GM18498 (cell line): ENCODE data around the gene SYT1.
"Not testable (repeated sequence)": the region's sequence is repeated elsewhere in the genome, so short reads cannot be mapped to it uniquely, and the experiment has no call there.

ENCODE experiments used
- ATAC-seq: cut with Tn5 transposase; IDR thresholded peaks from one replicate; pipeline ENCODE4 v1.9.1; 2021; ENCODE audit warnings: mild to moderate bottlenecking, moderate library complexity; ENCODE audit not compliant: unreplicated experiment

Gene SYT1

GRCh38 chr12:79200176-79200575, 335.6 kb downstream of the SYT1 start:
- no peak for ATAC-seq

DNA sequence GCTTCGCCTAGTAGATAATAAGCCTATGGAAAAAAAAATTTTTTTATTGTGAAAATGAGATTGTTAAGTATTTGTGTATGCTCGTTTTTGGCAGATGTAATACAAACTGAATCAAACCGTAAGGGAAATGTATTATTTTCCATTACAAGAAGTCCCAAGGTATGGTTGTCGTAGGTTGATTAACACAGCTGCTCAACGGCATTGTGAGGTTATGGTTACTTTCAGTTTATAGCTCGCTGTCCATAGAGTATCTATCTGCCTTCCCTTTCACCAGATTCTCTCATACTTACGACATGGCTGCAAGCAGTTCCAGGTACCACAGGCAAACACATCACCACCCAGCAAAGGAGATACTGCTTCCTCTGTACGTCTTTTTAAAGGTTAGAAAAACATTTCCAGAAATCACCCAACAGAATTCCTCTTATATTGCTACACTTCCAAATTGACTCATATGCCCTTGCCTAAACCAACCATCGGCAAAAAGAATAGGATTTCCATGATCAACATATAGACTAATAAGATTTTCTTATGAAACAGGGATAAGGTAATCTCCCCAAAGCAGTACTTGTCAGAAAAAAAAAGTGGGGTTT, 338.6 kb downstream of the SYT1 start:
- ATAC-seq, result no peak

- no peak for ATAC-seq
Observed at GRCh38 chr12:79206871-79207270, 342.3 kb downstream of the SYT1 start.

DNA sequence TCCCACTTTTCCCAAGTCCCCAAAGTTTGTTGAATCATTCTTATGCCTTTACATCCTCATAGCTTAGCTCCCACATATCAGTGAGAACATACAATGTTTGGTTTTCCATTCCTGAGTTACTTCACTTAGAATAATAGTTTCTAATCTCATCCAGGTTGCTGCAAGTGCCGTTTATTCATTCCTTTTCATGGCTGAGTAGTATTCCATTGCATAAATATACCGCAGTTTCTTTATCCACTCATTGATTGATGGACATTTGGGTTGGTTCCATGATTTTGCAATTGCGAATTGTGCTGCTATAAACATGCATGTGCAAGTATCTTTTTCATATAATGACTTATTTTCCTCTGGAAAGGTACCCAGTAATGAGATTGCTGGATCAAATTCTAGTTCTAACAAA, 345.8 kb downstream of the SYT1 start:
- not testable (repeated sequence) for ATAC-seq

DNA sequence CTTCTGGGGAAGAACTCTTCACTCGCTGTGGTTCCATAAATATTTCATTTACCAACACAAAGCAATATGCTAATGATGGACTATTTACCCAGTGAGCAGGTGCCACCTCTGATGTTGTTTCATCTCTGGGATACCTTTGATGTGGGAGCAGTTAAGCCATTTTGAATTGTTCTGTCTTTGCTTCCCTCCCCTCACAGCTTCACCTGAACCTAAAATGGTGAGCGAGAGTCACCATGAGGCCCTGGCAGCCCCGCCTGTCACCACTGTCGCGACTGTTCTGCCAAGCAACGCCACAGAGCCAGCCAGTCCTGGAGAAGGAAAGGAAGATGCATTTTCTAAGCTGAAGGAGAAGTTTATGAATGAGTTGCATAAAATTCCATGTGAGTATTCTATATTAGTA, 352.7 kb downstream of the SYT1 start:
- no peak for ATAC-seq

GRCh38 chr12:79223210-79223609, 358.6 kb downstream of the SYT1 start:
- ATAC-seq, result no peak

DNA sequence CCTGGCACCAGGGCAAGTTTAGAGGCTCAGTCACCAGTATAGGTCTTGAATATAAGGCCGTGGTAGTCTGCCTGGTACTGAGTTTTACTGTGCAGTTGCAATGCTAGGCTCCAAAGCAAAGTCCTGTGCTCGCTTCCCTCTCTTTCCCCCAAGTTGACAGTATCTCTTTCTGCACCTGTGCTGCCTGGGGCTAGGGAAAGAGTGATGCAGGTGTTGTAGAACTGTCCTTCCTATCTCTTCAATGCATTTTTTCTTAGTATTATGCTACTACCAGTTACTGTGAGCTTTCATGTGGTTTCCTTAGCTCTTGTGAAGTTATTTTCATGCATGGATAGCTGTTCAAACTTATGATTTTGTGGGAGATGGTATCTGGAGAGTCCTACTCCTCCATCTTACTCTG, 359.2 kb downstream of the SYT1 start:
- ATAC-seq, result no peak

DNA sequence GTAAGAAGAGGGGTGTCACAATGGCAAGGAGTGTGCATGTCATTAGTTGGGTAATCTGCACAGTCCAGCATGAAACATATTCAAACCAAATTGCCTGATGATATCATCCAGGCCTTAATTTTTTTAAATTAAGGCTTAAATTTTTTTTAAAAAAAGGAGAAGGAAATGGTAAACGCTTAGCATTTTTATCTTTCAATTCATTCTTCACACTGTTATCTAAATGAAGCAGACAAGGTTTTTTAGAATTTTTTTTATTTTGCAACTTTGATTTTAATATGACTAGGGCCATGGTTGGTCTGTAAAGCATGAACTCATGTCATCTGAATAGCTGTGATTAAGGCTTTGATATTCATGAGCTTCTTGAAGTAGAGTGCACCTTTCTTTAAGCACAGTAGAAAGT, 362.5 kb downstream of the SYT1 start:
- ATAC-seq, result no peak

DNA sequence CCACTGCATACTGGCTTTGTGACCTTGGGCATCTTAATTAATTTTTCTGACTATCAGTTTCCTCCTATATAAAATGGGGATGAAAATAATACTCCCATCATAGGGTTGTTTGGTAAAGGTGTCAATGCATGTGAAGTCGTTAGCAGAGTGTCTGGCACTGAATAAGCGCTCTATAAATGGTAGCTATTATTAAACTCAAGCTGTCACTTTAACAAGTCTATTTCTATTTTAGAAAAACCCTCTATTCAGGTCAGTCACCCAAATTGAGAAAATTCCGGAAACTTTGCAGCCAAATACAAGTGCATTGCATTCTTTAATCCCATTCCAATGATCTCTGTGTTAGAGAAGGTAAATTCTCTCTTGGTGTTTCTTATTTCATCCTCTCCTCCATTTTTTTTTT, 363.1 kb downstream of the SYT1 start:
- no peak for ATAC-seq

DNA sequence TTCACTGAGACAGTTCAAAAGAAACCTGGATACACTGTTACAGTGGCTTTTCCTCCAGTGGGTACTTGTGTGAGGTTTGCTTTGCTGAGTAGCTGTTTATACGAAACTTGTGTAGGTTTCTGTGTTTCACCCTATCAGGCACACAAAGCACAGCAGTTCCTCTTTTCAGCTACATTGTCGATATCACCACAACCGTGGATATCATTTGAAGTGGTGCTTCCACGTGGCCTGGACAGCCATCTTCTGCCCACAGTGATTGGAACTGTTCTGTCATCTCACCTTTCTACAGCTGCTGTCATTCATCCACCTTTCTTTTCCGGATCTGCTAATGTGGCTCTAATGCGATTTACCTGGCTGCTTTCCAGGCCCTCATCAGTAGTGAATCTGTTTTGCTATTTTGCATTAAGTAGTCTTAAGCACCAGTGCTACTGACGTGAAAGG, 368.8 kb downstream of the SYT1 start:
- peak; percentile 86 for ATAC-seq

GRCh38 chr12:79236920-79237319, 372.3 kb downstream of the SYT1 start:
- ATAC-seq, result no peak

DNA sequence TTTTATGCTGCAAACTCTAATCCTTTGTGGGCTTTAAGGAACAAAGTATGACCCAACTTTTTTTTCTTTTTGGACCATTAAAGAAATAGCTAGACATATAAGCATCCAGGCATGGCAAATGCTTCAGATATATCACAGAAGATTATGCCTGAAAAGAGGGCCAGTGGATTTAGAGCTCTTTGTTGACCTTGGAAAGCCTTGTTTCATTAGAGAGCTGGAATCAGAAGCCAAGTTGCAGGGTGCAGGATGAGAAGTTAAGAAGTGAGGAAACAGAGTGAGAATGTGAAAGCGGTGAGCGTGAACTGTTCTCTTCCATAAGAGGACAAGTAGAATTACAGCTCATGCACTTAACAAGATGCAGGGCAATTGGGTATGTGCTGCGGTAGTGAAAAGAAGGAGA, 373.7 kb downstream of the SYT1 start:
- no peak for ATAC-seq

DNA sequence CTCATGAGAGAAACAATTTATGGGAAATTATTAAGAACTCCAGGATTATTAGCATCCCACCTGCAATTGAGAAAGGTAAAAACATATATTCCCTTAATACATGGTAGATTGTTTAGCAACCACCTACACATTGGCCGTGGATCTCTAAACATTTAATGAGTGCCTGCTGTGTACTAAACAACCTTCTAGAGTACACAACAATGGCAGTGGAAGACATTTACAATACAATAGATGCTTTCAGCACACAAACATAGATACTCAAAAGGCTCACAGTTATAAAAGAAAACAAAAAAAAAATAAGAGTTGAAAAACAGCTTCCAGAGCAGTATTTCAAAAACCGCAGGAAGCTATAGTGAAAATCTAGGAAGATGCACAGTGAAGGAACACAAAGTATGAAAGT, 382.9 kb downstream of the SYT1 start:
- no peak for ATAC-seq

DNA sequence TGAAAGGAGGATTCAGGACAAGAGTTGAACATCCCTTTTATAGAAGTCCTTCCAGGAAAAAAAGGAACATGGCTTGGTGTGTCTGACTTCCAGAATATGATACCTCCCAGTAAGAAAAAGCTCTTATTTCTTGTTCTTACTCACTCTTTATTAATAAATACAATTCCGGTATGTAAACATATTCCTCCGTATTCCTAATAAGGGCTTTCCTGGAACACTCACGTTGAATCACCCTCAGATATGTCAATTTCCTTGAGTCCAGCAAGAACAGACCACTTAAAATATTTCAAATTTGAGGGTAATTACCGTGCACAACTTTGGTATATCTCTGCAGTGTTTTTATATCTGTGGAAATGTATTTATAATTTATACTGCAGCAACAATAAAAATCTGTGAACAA, 385.6 kb downstream of the SYT1 start:
- no peak for ATAC-seq

GRCh38 chr12:79250960-79251755, 386.6 kb downstream of the SYT1 start:
- ATAC-seq, result no peak

DNA sequence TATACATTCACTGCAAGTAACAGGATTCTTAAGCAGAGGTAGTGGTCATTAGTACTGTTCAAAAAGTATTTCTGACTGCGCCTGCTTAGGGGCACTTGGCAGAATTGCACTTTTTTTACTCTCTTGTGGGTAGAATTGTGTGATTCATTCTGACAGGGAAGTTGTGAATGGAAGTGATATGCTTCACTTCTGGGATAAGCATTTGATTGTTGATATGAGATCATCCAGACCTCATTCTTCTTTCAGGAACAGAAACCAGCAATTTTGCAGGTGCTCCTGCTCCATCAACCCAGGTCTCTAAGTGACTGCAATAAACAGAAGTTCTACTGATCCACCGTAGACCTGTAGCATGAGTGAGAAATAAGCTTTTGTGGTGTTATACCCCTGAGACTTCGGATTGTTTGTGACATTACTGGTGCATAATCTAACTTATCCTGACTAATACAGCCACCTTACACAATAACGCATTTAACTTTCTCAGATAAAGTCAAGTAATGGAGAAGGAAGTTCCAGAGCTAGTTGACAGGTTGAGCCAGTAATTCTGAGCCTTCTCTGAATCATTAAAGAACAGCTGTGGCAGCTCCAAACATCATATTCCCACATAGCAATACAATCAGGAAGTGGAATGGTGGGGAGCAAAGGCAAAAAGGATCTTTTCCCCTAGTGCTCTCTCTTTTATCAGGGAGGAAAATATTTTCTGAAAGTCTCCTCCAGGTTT, 387.9 kb downstream of the SYT1 start:
- no peak for ATAC-seq

GRCh38 chr12:79255288-79255687, 390.7 kb downstream of the SYT1 start:
- no peak for ATAC-seq

GRCh38 chr12:79260923-79261322, 396.3 kb downstream of the SYT1 start:
- no peak for ATAC-seq

- ATAC-seq, result no peak
Observed at GRCh38 chr12:79262938-79263337, 398.4 kb downstream of the SYT1 start.

DNA sequence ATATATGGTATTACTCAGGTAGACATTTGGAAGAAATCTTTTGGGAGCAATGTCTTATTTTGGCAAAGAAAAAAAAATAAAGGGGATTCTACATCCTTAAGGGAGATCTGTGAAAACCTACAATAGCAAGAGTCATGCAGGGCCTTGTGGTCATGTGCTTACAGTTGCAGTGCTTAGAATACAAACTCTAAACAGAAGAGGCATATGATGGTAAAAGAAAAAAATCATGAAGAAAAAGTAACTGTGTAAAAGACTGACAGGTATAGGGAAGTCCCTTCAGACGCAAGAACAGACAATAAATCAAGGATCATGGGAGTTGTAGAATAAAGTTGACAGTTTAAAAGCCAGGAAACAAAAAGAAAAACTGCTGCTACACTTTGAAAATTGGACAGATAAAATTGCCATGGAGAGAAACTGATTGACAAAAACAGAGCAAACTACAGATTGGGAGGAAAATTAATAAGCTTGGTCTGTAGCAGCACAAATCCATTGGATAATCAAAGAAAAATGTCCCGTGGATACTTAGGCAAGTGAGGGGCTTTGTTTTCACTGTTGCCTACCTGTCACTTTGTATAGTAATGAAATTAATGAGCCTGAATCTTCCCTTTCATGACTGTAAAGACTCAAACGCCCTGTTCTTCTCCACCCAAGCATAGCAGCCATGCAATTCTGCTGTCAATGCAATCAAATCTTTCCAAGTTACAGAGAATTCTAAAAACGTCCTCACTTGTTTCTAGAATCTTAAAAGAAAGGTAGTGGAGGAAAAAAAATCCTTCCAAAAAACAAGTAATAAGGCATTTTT, 402.0 kb downstream of the SYT1 start:
- ATAC-seq, result no peak

DNA sequence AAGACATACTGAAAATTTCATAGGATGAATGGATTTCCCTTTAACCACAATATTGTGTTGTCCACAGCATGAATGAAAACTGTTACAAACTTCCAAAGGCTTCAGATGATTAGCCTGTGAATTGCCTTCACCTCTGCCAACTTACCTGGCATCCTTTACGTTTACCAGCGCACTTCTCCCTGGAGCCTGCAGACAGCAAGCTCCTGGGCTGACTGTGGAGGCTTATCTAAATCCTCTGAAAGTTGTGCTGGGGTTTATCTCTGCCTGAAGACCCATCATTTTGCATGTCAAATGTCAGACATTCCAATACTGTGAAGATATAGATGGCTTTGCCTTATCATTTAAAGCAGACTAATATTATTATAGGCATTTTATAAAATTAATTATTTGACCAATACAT, 403.0 kb downstream of the SYT1 start:
- ATAC-seq, result no peak
